Keratinocyte (primary cell): Measurements from ENCODE around the gene ELMO2. TPM values are rescaled to one million over a fixed set of nuclear protein-coding genes. Genes with fewer than 3 reads are reported as not detected.
A peak's percentile ranks its signal among the peaks of the same experiment; 100 is the strongest.

Experiments
- DNase-seq: peaks from one replicate; pipeline ENCODE4 v3.0.0-alpha.2; 2011; ENCODE audit warnings: low read depth, missing footprints, low spot score
- FAIRE-seq: peaks from 2 replicates; lab custom pipeline; 2011; peaks lifted over from hg19 to GRCh38; lab: Jason Lieb, UNC
- H2AFZ ChIP-seq: 2 replicates; pipeline ENCODE4 v1.6.0; 2012; ENCODE audit warnings: low read length, control low read depth, inconsistent platforms; ENCODE audit not compliant: control insufficient read depth
- H3K27ac ChIP-seq: 2 replicates; pipeline ENCODE4 v1.5.1; 2011; ENCODE audit warnings: low read length; ENCODE audit not compliant: control insufficient read depth, insufficient read depth
- H3K27me3 ChIP-seq: 3 replicates; pipeline ENCODE4 v1.6.0; 2011; ENCODE audit warnings: low read length; ENCODE audit not compliant: control insufficient read depth, insufficient read depth; ENCODE audit errors: extremely low read depth
- H3K36me3 ChIP-seq, 2 experiments: 2 replicates in 1 of 2; 3 replicates in 1 of 2; pipeline ENCODE4 v1.5.1; 2011; ENCODE audit warnings: low read length in 2 of 2, mild to moderate bottlenecking in 1 of 2; ENCODE audit not compliant: control insufficient read depth in 2 of 2, insufficient read depth in 2 of 2; ENCODE audit errors: extremely low read depth in 1 of 2
- H3K4me1 ChIP-seq: 3 replicates; pipeline ENCODE4 v1.5.1; 2011; ENCODE audit warnings: low read length; ENCODE audit not compliant: control insufficient read depth, insufficient read depth; ENCODE audit errors: extremely low read depth
- H3K4me2 ChIP-seq: 3 replicates; pipeline ENCODE4 v1.6.0; 2011; ENCODE audit warnings: low read depth, low read length; ENCODE audit not compliant: control insufficient read depth, insufficient read depth; ENCODE audit errors: extremely low read depth
- H3K4me3 ChIP-seq, 3 experiments: fragments of 200-600 bp in 1 of 3; sonication (generic) in 1 of 3; 2 replicates in 2 of 3; 3 replicates in 1 of 3; pipeline ENCODE4 v1.5.1; 2011 to 2016; ENCODE audit warnings: low read length in 3 of 3, mild to moderate bottlenecking in 3 of 3, control low read depth in 2 of 3, inconsistent platforms in 1 of 3, low read depth in 1 of 3, mixed read lengths in 1 of 3, mixed run types in 1 of 3, moderate library complexity in 1 of 3; ENCODE audit not compliant: control insufficient read depth in 2 of 3, insufficient read depth in 2 of 3; ENCODE audit errors: extremely low read depth in 1 of 3
- H3K79me2 ChIP-seq: 2 replicates; pipeline ENCODE4 v1.6.0; 2012; ENCODE audit warnings: low read length; ENCODE audit not compliant: control insufficient read depth, insufficient read depth
- H3K9ac ChIP-seq: 3 replicates; pipeline ENCODE4 v1.6.0; 2011; ENCODE audit warnings: low read length; ENCODE audit not compliant: control insufficient read depth, insufficient read depth; ENCODE audit errors: extremely low read depth
- H3K9me1 ChIP-seq: 3 replicates; pipeline ENCODE4 v1.6.0; 2011; ENCODE audit warnings: low read length; ENCODE audit not compliant: control insufficient read depth, insufficient read depth; ENCODE audit errors: extremely low read depth
- H3K9me3 ChIP-seq: 2 replicates; pipeline ENCODE4 v1.5.1; 2012; ENCODE audit warnings: low read depth, low read length; ENCODE audit not compliant: control insufficient read depth
- H4K20me1 ChIP-seq: 3 replicates; pipeline ENCODE4 v1.6.0; 2011; ENCODE audit warnings: low read length; ENCODE audit not compliant: control insufficient read depth, insufficient read depth; ENCODE audit errors: extremely low read depth
- EZH2 ChIP-seq: IDR thresholded peaks from one replicate; pipeline ENCODE4 v1.6.1; 2012; ENCODE audit warnings: inconsistent platforms, mild to moderate bottlenecking, low read length, moderate library complexity
- dilution Hi-C: fragments of 300-500 bp; cut with MboI; formaldehyde crosslinking; loops from one replicate; pipeline ENCODE4 v1.7.0; 2020; ENCODE audit warnings: low sequenced_read_pairs; ENCODE audit not compliant: extremely low pct_ligation_motif_present
- polyA plus RNA-seq, 5 experiments: library from polyadenylated mRNA; depleted of rRNA in 3 of 5; stranded (reverse) in 3 of 5; stranded (forward) in 1 of 5; unstranded in 1 of 5; fragments of >200 nt; gene quantifications; 1 replicate in 1 of 5; 2 replicates in 3 of 5; 3 replicates in 1 of 5; pipeline versions ENCODE4 v1.2.1 to v1.2.3, GENCODE V29; 2011 to 2012; ENCODE audit warnings: missing spikeins in 2 of 5, low read depth in 1 of 5, low replicate concordance in 1 of 5
- TF ChIP-seq, protein P1 (sequence below), 3 experiments: IDR thresholded peaks in 1 of 3; conservative IDR thresholded peaks in 1 of 3; optimal IDR thresholded peaks in 1 of 3; 2 replicates in 2 of 3; 3 replicates in 1 of 3; pipeline versions ENCODE3 to v1.5.1; 2011; ENCODE audit warnings: low read length in 3 of 3, mild to moderate bottlenecking in 3 of 3, moderate library complexity in 2 of 3, control low read depth in 1 of 3, inconsistent platforms in 1 of 3; ENCODE audit not compliant: insufficient read depth in 2 of 3; ENCODE audit errors: extremely low read depth in 1 of 3

ELMO2 gene
- polyA plus RNA-seq, 1 donor (not counting 4 experiments of a cell fraction or from before 2014, with no cell fraction given): 28.5 TPM

DNA sequence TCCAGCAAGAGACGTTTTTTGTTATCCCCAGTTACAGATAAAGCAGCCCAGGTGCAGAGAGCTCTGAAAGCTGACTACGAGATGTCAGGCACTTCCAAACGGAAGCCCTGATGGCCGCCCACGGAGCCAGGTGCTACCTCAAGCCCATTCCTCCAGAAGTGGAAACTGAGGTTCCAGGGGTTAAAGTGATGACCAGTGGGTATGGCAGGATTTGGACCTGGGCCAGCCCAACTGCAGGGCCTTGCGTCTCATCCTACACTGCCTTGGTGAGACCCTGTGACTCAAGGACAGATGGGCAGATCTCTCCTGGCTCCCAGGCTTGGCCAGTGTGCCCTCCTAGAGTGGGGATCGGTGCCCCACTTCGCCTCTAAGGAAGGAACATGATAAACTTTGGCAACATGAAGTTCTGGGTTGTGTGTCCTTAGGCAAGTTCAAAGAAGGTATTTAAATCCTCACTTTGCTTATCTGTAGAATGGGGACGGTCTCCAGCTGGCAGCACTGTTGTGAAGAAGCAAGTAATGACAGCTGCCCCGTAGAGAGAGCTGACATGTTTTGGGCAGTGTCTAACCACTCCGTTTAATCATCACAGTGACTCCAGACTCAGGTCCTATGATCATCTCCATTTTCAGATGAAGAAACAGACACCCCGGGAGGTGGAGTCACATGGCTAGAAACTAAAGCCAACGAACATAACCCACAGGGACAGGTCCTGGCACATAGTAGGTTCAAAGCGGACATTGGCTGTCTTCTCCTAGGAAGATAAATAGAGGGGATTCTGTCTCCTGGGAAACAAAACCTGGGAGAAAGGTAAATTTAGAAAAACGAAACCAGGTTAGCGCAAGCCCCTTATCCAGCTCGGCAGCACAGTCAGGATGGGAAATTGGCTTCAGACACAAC lies 63.7 kb downstream of the ELMO2 start:
- Histone ChIP-seq H2AFZ (no peak overlapping the region), H3K36me3 (no peaks in the 10 kb centered on the region), H3K27me3 (peaks cover 27% of the 10 kb centered on the region), H3K4me2 (peak overlapping the region; percentile 69), H3K9me3 (no peaks in the 10 kb centered on the region), H3K27ac (no peak overlapping the region), H3K4me1 (peaks cover 8% of the 10 kb centered on the region), H3K79me2 (no peaks in the 10 kb centered on the region), H3K4me3 (peak overlapping the region in 1 of 3 experiments; percentile 50), H3K9ac (no peak overlapping the region), H3K9me1 (no peaks in the 10 kb centered on the region), H4K20me1 (no peaks in the 10 kb centered on the region)
- DNase-seq: no peak
- dilution Hi-C loops: no loop called here
- peak; percentile 13 for FAIRE-seq
- no peak for TF ChIP-seq EZH2
- TF ChIP-seq, protein P1, sequence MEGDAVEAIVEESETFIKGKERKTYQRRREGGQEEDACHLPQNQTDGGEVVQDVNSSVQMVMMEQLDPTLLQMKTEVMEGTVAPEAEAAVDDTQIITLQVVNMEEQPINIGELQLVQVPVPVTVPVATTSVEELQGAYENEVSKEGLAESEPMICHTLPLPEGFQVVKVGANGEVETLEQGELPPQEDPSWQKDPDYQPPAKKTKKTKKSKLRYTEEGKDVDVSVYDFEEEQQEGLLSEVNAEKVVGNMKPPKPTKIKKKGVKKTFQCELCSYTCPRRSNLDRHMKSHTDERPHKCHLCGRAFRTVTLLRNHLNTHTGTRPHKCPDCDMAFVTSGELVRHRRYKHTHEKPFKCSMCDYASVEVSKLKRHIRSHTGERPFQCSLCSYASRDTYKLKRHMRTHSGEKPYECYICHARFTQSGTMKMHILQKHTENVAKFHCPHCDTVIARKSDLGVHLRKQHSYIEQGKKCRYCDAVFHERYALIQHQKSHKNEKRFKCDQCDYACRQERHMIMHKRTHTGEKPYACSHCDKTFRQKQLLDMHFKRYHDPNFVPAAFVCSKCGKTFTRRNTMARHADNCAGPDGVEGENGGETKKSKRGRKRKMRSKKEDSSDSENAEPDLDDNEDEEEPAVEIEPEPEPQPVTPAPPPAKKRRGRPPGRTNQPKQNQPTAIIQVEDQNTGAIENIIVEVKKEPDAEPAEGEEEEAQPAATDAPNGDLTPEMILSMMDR (optimal IDR thresholded peaks at IDR 0.05 in 1 of 3, IDR thresholded peaks at IDR 0.05 in 1 of 3, conservative IDR thresholded peaks at IDR 0.05 in 1 of 3; ENCODE audit: extremely low read depth in 1 of 3, insufficient read depth in 2 of 3, low read length in 3 of 3): no peak

DNA sequence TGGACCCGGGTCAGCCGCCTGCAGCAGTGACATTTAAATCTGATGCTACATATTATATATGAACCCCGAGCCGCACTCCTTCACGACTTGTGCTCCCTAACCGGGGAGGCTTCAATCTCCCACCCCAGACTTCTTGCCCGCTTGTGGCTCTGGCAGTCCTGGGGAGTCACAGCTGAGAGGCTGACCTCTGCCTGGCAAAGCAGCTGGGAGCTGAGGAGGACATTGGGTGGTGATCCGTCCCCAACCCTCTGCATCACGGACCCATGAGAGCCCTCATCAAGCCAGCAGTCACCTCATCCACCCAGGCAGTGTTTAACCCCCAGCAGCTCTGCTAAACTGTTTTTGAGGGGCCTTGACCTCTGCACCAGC lies 64.4 kb downstream of the ELMO2 start:
- no peak for TF ChIP-seq EZH2
- TF ChIP-seq, protein P1 (optimal IDR thresholded peaks at IDR 0.05 in 1 of 3, IDR thresholded peaks at IDR 0.05 in 1 of 3, conservative IDR thresholded peaks at IDR 0.05 in 1 of 3; ENCODE audit: extremely low read depth in 1 of 3, insufficient read depth in 2 of 3, low read length in 3 of 3): no peak
- Histone ChIP-seq H3K9me1 (no peaks in the 10 kb centered on the region), H4K20me1 (no peaks in the 10 kb centered on the region), H3K4me3 (no peak overlapping the region), H3K36me3 (no peaks in the 10 kb centered on the region), H3K4me2 (no peak overlapping the region), H3K9me3 (no peaks in the 10 kb centered on the region), H3K79me2 (no peaks in the 10 kb centered on the region), H3K27me3 (peaks cover 31% of the 10 kb centered on the region), H3K9ac (no peak overlapping the region), H3K27ac (no peak overlapping the region), H2AFZ (no peak overlapping the region), H3K4me1 (peaks cover 8% of the 10 kb centered on the region)
- dilution Hi-C loops: no loop called here
- DNase-seq (no peak), FAIRE-seq (no peak)
